DND-41 (cell line): ENCODE measurements around the gene PTPRK.

Experiments
- EZH2 ChIP-seq: IDR thresholded peaks from 3 replicates; pipeline ENCODE4 v1.6.1; 2012; ENCODE audit warnings: borderline replicate concordance, low read depth, mild to moderate bottlenecking, moderate library complexity, low read length, inconsistent platforms; ENCODE audit not compliant: severe bottlenecking
- TF ChIP-seq, protein P1 (sequence below): IDR thresholded peaks from 2 replicates; pipeline ENCODE4 v1.5.1; 2012; ENCODE audit warnings: borderline replicate concordance, low read length, moderate library complexity, mild to moderate bottlenecking; ENCODE audit not compliant: poor library complexity, severe bottlenecking; ENCODE audit errors: extremely low read depth

DNA sequence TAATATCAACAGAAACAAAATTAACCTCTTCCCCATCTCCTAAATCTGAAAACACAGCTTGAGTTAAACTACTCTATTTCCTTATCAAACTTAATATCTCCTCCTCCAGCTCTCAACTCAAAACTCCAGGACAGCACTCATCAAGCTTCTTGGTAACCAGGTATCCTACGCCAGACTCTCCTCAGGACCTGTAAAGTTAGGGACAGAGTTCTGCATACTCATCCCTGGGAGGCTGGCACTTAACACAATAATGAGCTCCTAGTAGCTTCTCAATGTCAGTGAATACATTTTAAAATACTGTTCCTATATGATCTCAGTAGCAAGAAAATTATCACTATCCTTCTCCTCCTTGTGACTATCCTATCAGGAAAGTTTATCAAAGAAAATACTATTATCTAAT lies 240.3 kb downstream of the PTPRK start:
- TF ChIP-seq, protein P1, sequence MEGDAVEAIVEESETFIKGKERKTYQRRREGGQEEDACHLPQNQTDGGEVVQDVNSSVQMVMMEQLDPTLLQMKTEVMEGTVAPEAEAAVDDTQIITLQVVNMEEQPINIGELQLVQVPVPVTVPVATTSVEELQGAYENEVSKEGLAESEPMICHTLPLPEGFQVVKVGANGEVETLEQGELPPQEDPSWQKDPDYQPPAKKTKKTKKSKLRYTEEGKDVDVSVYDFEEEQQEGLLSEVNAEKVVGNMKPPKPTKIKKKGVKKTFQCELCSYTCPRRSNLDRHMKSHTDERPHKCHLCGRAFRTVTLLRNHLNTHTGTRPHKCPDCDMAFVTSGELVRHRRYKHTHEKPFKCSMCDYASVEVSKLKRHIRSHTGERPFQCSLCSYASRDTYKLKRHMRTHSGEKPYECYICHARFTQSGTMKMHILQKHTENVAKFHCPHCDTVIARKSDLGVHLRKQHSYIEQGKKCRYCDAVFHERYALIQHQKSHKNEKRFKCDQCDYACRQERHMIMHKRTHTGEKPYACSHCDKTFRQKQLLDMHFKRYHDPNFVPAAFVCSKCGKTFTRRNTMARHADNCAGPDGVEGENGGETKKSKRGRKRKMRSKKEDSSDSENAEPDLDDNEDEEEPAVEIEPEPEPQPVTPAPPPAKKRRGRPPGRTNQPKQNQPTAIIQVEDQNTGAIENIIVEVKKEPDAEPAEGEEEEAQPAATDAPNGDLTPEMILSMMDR, result no peak
- no peak for TF ChIP-seq EZH2
